Posterior vena cava (tissue), 2 donors: ENCODE results near the gene ATG2B. TPM values are rescaled to one million over a fixed set of nuclear protein-coding genes. Genes with fewer than 3 reads are reported as not detected.
A peak's percentile ranks its signal among the peaks of the same experiment; 100 is the strongest.
"Not testable (repeated sequence)": the region's sequence is repeated elsewhere in the genome, so short reads cannot be mapped to it uniquely, and the experiment has no call there.

ENCODE experiments used
- DNase-seq: peaks from one replicate; pipeline ENCODE4 v3.0.0-alpha.2; 2020; ENCODE audit warnings: low spot score
- intact Hi-C, 2 donors: fragments of 100-400 bp; cut with DNase I; formaldehyde crosslinking; loops; one replicate each; pipeline versions ENCODE4 v1.14.1 to v1.14.2; 2022 to 2023
- total RNA-seq, 2 donors: library from RNA; stranded (reverse); fragmentation: NEBNext Ultra II Directional; extraction: Animal tissue kit (Norgen Biotek cat#: 25700); gene quantifications; one replicate each; pipeline ENCODE4 v1.2.1, GENCODE V29; 2021
- donor health status: DM: yes; HTN: yes; CAD: no.
- donor health status: DM: yes; HTN: yes; CAD: no.

Gene ATG2B
- total RNA-seq, 2 donors from 2014 or later = 20.6 to 22.6 TPM

DNA sequence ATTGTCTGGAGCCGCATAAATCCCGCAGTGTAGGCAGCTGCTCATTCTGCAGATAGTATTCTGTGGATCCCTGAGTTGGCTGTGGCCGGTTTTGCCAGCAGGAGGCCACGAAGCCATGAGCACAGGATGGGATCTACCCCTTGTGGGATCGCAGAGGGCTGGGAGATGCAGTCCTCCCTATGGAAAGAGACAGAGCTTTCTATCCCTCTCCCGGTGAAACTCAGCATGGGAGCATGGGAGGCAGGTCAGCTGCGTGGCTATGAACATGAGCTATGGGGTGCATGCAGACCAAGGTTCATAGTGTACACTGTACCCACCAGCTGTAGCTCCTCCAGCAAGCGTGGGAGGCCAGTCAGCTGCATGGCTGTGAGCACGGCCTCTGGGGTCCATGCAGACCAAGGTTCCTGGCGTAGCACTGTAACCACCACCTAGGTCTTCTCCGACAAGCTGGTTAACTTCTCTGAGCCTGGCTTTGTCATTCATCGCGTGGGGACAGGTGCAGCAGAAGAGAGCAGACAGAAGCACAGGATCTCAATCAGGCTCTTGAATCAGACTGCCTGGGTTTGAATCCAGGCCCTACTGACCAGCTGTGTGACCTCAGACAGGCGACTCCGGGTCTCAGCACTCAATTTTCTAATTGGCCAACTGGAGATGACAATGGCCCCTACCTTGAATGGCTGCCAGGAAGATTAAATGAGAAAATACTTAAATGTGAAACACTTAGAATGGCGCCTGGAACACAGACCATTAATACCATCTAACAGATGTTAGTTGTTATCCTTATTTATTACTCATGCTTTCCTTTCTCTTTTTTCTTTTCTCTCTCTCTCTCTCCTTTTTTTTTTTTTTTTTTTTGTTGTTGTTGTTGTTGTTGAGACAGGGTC lies 101.1 kb downstream of the ATG2B start:
- intact Hi-C loops = no loop called here
- DNase-seq = no peak

DNA sequence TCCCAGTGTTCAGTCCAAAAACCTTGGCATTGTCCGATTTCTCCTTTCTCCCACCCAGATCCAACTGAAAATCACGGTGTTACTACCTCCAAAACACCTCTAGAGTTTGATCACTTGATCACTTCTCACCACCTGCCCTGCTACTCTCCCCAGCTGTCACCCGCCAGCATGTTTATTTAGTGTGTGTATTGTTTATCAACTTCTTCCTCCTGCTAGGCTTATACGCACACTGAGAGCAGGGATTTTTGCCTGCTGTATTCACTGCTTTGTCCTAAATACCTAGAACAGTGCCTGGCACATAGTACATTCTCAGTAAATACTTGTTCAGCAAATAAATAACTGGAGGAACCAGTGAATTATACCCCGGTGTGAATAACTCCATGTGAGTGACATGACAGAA lies 102.1 kb downstream of the ATG2B start:
- no peak for DNase-seq
- intact Hi-C loops = no loop called here

DNA sequence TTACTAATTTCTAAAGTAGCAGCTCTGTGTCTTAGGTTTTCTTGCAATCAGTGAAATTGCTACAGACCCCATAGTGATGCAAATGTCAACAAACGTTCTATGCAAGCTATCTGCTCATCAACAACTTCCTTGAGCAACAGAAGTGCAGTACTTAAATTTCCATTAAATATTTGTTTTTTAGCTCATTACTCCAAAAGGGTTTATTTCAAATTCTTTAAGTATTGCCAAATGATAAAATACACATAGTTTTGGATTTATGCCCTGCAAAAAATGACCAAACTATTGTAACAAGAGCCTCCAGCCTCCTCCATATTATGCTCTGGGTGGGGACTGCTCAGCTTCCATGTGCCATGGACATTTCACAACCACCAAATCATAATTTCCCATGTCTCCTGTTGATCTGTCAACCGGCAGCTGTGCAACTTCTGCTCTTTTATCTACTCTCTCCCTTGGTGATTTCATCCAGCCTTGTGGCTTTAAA lies 102.8 kb downstream of the ATG2B start:
- DNase-seq = no peak
- intact Hi-C loops = no loop called here

DNA sequence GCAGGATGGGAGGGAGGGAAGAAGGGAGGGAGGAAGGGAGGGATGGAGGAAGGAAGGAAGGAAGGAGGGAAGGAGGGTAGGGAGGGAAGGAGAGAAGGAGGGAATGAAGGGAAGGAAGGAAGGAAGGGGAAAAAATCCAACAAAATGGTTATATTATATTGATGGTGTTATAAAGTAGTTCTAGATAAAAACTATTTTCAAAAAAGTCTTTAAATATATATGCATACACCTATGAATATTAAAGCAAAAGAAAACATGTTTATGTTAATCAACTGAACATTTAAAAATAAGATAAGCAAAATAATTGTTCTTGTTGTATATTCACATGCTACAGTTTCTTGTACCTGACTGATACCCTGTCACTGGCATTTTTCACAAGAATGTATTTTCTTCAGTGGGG lies 105.2 kb downstream of the ATG2B start:
- intact Hi-C loops = loop anchor here in 1 of 2 donors (5.0 kb wide), 1 partner anchor 1476 kb away; no protein-coding TSS in a partner anchor
- no peak for DNase-seq

DNA sequence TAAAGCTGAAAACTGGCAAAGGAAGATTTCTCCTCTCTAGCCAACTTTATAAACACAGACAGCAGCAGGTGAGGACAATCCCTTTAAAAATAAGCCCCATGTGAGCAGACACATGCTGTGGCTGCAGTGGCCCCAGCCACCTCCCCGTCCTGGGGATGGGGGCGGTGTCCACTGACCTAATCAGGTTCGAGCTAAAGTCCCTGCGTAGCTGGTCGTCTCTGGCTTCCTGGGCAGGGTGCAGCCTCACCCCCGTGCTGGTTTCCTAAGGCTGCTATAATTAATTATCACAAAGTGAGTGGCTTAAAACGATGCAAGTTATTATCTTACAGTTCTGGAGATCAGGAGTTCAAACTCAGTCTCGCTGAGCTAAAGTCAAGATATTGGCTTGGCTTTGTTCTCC lies 106.1 kb downstream of the ATG2B start:
- DNase-seq = peak; percentile 53
- intact Hi-C loops = loop anchor here in 1 of 2 donors (5.0 kb wide), 1 partner anchor 1475 kb away; no protein-coding TSS in a partner anchor

DNA sequence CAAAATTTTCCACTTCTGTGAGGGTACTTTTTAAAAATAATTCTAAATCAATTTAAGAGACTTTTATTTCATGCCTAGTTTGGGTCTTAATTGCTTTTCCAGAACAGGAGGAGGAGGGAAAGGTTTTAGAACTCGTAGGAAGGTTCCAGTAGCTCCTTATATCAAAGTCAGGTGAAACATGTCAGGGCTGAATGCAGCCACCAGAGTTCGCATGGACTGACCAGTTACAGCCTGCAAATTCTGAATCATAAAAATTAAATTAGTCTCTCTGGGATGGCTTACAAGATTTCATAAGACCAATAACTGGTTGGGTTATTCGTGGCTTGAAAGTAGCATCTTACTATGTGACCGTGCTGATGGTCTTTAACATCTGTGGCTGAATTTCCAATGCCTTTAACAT lies 106.7 kb downstream of the ATG2B start:
- intact Hi-C loops = loop anchor here in 1 of 2 donors (5.0 kb wide), 1 partner anchor 1474 kb away; no protein-coding TSS in a partner anchor
- no peak for DNase-seq

DNA sequence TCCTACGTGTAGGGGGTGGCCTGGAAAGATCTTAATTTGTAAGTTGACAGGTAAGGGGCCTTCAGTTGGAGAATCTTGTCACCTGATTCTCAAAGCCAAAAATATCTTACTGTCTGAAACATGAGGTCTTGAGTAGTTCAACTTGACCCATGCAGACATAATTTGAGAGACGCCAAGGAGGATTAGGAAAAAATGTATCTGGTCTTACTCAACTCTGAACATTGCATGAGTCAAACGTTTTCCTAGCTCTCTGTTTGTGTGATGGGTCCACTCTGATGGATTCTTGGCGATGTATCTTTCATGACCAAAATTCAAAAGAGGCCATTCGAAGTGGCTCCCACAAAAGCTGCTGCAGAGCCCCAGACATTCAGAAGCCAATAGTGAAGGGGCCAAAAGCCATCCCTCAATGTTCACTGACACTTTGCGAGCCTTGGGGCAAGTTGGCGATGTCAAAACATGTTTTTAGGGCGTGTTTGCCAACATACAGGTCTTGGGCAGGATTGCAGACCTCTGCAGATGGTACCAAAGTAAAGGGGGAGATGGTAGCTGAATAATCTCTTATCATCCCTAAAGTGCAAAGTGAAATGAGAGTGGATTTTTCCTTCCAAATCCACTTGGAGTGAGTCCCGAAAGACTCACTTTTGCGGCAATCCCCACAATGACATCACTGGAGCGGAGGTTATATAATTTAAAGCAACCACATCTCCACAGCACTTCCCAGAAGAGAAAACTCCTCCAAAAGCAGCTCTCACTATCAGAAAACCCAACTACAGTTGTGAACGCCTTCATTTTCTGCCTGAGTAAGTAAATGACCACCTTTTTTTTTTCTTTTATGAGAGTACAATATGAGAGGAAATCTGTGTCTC lies 107.4 kb downstream of the ATG2B start, which contains the start of gene BDKRB1:
Gene BDKRB1 (plus strand): TSS at position 710 of the 866 bp plus-strand sequence. CDS start 7,473 bp downstream, outside the sequence.
- DNase-seq = no peak
- intact Hi-C loops = loop anchor here in 1 of 2 donors (5.0 kb wide), 1 partner anchor 1473 kb away; no protein-coding TSS in a partner anchor

DNA sequence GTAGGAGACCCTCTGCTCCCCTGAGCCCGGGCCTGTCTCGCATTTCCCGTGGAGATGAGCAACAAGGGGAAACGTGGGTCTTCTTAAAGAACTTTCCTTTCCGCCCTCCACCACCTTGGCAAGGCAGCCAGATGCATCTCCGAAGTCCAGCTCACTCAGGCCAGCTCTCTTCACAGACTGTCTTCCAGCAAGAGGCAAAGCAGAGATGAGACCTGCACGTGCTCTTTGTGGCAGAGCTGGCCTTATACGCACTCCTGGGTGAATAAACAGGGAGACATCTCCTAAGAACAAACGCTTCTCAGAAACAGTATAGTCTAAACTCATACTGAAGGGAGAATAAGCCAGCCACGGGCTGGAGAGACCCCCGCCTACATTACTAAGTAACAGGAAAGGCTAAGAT lies 108.5 kb downstream of the ATG2B start:
- intact Hi-C loops = loop anchor here in 1 of 2 donors (5.0 kb wide), 1 partner anchor 1472 kb away; no protein-coding TSS in a partner anchor

DNA sequence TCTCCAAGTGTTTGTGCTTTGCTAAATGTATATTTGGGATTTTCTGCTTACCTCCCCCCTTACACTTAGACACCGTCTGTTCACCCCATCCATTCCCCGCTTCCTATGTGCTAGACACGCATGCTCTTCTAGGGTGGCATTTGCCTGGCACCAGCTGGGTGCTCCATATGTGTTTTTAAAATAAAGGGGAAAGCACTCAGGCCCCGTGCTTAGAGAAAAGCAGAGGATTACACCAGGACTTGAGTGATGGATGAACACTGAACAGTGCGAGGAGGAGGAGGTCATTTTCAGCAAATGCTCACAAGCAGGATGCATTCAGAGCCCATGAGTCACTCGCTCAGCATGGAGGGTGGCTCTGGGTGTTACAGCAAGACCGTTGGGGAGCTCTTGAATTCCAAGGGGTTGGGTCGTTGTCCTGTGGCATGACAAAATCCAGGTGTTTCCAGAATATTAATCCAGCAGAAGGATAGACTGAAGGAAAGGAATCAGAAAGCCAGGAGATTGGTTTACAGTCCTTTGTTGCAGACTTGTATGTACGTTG lies 110.1 kb downstream of the ATG2B start:
- no peak for DNase-seq
- intact Hi-C loops = no loop called here

More for the DNA sequence above, 108.5 kb downstream of the ATG2B start:
- DNase-seq = no peak

DNA sequence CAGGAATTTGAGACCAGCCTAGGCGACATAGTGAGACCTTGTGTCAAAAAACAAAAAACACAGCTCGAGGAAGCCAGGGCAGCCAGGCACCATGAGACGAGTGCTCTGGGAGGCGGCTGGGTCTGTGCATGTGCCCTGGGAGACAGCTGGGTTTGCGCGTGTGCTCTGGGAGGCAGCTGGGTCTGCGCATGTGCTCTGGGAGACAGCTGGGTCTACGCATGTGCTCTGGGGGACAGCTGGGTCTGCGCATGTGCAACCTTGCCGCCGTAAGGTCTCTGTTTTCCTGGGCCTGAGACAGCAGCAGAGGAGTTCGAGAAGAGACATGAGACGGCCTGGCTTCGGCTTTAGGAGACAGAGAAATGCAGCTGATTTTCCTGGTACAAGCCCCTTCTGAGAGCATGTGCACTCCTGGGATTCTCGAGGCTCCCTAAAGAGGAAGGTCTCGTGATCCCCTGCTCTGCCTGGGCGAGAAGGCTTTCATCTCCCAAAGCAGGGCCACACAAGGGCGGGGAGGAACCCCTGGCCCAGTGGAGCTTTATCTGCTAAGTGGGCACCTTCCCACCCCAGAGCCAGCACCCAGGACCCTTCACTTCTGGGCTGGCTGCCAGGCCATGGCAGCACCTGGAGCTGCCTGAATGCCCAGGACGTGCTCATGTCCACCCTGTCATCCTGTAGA lies 110.7 kb downstream of the ATG2B start:
- intact Hi-C loops = no loop called here
- no peak for DNase-seq

DNA sequence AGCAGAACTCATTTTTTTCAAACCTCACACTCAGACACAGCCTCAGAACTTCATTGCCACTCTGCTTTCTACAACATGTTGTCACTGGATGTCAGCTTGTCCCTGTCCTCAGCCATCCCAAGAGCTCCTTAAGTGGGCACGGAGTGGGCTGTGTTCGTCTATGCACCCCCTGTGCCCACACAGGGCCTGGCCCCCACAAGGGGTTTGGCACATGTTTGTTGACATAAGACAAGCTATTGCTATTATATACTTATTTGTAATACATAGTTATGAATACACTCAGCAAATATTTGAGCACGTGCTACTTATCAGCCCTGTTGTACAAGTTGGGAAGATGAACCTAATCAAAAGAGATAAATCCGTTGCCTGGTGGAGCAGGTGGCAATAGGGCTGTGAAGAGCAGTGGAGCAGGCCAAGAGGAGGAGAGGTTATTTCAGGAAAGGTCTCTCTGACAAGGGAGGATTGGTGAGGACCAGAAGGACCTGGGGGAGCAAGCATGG lies 111.4 kb downstream of the ATG2B start:
- intact Hi-C loops = no loop called here
- peak; percentile 53 for DNase-seq

DNA sequence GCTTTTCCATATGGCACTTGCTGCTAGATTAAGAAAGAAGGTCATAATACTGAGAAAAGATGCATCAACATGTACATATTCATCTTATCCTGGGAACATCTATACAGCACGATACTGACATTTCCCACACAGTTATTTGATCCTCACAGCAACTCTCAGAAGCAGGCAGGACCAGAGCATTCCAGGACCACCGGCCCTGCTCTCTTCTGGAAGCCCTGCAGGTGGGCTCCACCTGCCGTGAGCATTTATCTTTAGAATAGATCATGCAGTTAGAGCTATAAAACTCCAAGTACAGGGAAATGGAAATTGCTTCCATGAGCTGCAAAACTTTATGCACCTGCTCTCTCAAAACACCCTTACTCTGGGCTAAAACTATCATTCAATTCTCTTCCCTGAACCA lies 112.7 kb downstream of the ATG2B start:
- intact Hi-C loops = no loop called here
- peak; percentile 8 for DNase-seq

DNA sequence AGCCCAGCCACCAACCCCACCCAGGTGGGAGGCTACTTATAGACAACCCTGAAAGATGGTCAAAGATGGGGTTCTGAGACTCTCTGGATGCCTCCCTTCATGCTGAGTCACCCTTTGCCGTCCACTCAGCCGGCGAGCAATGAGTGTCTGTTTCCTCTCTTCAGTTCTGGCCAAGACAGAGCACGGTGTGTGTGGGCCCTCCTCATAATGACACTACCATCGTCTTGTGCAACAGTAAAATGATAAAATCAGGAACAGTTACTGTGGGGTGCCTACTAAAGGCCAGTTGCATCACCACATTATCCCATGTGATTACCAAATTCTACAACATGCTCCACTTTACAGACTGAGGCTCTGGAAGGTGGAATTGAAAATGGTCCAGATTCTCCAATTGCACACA lies 114.1 kb downstream of the ATG2B start:
- peak; percentile 83 for DNase-seq
- intact Hi-C loops = no loop called here

DNA sequence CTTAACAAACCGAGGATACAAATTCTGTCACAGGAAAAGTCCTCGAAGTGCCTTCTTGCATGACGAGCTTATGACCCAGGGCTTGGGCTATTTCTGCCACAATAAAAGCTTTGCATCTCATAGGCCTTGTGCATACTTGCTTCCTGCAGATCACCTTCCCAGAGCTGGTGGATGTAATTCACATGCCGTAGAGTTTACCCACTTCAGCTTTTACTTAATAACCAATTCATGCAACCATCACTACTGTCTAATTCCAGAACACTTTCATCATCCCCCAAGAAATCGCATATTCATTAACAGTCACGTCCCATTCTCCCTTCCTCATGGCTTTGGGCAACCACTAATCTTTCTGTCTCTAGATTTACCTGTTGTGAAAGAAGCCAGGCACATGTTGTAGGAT lies 116.1 kb downstream of the ATG2B start:
- intact Hi-C loops = no loop called here
- no peak for DNase-seq

DNA sequence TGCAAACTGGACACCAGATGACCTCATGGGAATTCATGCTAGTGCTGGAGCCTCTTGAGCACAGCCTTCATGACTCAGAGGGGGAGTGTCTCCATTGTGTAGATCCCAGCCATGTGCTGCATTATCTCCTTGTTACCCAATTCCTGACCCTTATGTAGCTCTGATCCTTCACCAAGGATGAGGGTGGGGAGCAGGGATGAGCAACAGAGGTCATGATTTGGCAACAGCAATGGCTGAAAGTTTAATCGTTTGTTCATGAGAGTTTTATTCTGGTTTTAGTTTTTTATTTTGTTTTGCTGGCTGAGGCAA lies 116.6 kb downstream of the ATG2B start:
- no peak for DNase-seq
- intact Hi-C loops = no loop called here

DNA sequence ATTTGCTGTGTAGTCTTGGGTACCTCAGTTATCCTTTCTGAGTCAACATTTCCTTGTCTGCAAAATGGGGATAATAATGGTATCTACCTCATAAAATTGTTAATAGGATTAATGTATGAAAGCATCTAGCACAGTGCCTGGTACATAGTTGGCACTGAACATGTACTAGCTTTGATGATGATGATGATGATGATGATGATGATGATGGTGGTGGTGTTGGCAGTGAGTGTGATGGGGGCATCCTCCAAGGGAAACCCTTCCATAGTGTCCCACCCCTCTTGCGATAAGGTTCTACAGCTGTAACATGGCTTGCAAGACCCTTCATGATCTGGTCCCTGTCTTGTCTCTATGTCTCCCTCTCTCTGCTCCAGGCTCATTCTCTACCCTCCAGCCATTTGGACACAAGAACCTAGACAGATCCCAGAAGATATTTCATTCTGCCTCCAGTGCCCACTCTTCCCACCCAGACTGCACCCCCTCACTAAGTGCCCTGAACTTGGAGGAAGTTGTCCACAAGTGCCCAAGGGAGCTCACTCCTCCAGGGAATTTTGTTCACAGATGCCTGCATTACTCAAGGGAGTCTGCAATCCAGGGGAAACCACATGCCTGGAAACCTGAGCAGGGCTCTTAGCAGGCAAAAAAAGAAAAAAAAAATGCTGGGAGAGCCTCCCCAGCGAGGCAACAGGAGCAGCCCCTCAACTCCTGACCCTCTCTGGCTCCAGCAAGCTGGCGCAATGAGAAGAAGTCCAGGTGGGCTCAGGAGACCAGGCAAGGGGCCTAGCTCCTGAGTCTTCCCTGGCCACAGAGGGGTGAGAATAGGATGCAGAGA lies 117.2 kb downstream of the ATG2B start:
- intact Hi-C loops = no loop called here
- DNase-seq = peak; percentile 45

DNA sequence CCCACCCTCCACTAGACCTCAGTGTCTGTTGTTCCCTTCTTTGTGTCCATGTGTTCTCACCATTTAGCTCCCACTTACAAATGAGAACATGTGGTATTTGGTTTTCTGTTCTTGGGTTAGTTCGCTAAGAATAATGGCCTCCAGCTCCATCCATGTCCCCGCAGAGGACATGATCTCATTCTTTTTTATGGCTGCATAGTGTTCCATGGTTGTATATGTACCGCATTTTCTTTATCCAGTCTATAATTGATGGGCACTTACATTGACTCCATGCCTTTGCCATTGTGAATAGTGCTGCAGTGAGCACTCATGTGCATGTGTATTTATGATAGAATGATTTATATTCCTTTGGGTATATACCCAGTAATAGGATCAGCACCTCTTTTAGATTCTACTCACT lies 118.1 kb downstream of the ATG2B start:
- DNase-seq = not testable (repeated sequence)

DNA sequence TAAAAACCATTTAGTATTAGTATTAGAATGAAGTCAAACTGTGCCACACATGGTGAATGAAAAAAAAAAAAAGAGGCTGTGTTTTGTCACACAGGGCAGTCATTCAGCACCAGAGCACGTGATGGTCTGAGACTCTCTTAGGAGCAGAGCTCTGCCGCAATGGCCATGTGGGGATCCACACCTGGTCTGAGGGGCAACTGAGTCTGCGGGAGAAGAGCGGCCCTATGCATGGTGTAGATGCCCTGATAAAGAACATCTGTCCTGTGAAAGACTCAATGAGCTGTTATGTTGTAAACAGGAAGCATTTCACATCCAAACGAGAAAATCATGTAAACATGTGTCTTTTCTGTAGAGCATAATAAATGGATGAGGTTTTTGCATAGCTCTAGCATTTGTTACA lies 119.4 kb downstream of the ATG2B start:
- peak; percentile 19 for DNase-seq
- intact Hi-C loops = no loop called here

More for the DNA sequence above, 118.1 kb downstream of the ATG2B start:
- intact Hi-C loops = not testable (repeated sequence)
